ENCODE measurements around the gene F13B. TPM values are rescaled to one million over a fixed set of nuclear protein-coding genes. Genes with fewer than 3 reads are reported as not detected.
A peak's percentile ranks its signal among the peaks of the same experiment; 100 is the strongest.

F13B gene
- total and polyA plus RNA-seq, 12 donors, result not detected

DNA sequence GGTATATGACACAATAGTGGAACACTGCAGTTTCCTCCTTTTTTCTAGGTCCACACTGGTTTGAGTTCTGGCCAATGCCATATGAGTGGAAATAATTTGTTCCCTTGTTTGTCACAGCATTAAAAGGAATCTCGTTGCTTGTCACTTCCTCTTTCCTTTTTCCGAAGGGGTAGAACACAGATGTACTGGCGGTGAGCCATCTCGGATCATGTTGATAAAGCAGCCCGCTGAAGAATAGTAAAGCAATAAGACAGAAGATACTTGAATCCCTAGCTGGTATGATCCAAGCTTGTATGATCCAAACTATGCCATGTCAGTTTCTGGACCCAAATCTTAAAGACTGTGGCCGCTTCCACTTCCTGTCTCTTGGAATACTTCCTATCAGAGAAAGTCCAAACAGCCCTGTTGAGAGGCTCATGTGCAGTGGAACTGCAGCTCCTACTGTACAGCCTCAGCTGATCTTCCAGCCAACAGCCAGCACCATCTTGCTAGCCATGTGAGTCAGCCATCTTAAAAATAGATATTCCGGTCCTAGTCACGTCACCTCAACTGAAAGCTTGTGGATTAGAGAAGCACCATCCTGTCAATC, 49.4 kb downstream of the F13B start:
- WGBS, 4 donors, result 58 to 79% (median 70%) methylated on average over 8 of the region's 8 CpGs
- no peak overlapping the region for H3K4me3 ChIP-seq

DNA sequence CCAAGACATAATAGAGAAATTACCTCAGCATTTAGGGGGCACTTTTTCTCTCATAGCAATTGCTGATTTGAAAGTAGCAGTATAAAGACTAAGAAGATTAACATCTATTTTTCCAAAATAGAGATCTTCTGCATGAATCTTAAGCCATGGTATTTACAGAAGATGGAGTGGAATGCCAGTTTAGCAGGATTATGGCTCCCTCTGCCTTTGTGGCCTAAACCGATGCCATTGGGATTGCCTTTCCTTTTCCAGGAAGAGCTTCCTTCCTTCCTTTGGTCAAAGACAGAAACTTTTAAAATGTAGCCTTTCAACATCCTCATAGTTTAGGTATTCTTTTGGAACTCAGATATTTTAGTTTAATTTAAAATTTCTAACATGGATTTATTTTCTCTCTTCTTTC, 50.3 kb downstream of the F13B start:
- 75 to 80% (median 77%) methylated on average over 1 of the region's 1 CpG for WGBS, 4 donors
- TF ChIP-seq, protein P1, sequence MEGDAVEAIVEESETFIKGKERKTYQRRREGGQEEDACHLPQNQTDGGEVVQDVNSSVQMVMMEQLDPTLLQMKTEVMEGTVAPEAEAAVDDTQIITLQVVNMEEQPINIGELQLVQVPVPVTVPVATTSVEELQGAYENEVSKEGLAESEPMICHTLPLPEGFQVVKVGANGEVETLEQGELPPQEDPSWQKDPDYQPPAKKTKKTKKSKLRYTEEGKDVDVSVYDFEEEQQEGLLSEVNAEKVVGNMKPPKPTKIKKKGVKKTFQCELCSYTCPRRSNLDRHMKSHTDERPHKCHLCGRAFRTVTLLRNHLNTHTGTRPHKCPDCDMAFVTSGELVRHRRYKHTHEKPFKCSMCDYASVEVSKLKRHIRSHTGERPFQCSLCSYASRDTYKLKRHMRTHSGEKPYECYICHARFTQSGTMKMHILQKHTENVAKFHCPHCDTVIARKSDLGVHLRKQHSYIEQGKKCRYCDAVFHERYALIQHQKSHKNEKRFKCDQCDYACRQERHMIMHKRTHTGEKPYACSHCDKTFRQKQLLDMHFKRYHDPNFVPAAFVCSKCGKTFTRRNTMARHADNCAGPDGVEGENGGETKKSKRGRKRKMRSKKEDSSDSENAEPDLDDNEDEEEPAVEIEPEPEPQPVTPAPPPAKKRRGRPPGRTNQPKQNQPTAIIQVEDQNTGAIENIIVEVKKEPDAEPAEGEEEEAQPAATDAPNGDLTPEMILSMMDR (IDR thresholded peaks at IDR 0.05), result no peak
- TF ChIP-seq POLR2A (IDR thresholded peaks at IDR 0.05), result no peak
- H3K4me1 ChIP-seq (replicated peaks in 1 of 2), result no peaks in the 10 kb centered on the region
- no peak for DNase-seq
- no peaks in the 10 kb centered on the region for H3K27me3 ChIP-seq
- intact Hi-C loops (cut with DNase I), result no loop called here
- H3K27ac ChIP-seq, result no peak overlapping the region
- H3K36me3 ChIP-seq (replicated peaks in 1 of 2), result no peaks in the 10 kb centered on the region
- no peak overlapping the region for H3K4me3 ChIP-seq
- no peaks in the 10 kb centered on the region for H3K9me3 ChIP-seq (replicated peaks in 1 of 3)

More for the DNA sequence above, 49.4 kb downstream of the F13B start:
- TF ChIP-seq POLR2A (IDR thresholded peaks at IDR 0.05), result no peak
- TF ChIP-seq, protein P1 (IDR thresholded peaks at IDR 0.05), result no peak
- Histone ChIP-seq H3K27ac (no peak overlapping the region), H3K36me3 (replicated peaks in 1 of 2) (no peaks in the 10 kb centered on the region), H3K27me3 (no peaks in the 10 kb centered on the region), H3K9me3 (replicated peaks in 1 of 3) (no peaks in the 10 kb centered on the region), H3K4me1 (replicated peaks in 1 of 2) (no peaks in the 10 kb centered on the region)
- intact Hi-C loops (cut with DNase I), result no loop called here
- peak in 2 of 7 donors; percentile 2 to 10 for DNase-seq

DNA sequence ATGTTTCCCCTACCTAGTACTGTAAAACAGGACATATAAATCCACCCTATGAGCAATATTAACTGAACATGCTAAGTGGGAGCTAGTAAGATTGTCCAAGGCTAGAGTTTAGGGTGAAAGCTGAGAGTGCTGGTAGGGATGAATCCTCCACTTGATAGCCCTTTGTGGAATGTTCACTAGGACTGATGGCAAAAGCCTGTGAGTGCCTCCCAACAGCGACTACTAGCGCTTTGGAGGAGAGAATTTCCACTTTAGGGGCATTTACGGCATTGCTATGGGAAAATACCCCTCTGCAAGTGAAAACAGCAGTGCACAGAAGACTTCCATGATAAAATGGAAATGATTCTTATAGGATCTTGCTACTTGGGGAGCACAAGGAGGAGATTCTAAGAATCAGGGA, 53.8 kb downstream of the F13B start:
- intact Hi-C loops (cut with DNase I), result no loop called here

DNA sequence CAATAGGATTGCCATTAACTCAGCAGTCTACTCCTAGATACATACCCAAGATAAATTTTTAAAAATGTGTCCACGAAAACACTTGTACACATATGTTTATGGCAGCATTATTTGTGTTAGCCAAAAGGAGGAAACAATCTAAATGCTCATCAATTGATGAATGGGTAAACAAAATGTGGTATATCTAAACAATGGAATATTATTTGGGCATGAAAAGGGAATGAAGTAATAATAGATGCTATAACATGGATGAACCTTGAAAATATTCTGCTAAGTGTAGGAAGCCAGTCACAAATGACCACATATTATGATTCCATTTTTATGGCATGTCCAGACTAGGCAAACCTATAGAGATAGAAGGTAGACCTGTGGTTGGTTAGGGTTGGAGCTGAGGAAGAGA, 55.4 kb downstream of the F13B start:
- WGBS, 4 donors, result 85 to 94% (median 86%) methylated on average over 1 of the region's 1 CpG
- Histone ChIP-seq H3K4me3 (no peak overlapping the region), H3K4me1 (replicated peaks in 1 of 2) (no peaks in the 10 kb centered on the region), H3K36me3 (replicated peaks in 1 of 2) (no peaks in the 10 kb centered on the region), H3K27ac (no peak overlapping the region), H3K9me3 (replicated peaks in 1 of 3) (no peaks in the 10 kb centered on the region), H3K27me3 (no peaks in the 10 kb centered on the region)
- no peak for TF ChIP-seq POLR2A (IDR thresholded peaks at IDR 0.05)
- TF ChIP-seq, protein P1 (IDR thresholded peaks at IDR 0.05), result no peak
- no peak for DNase-seq
- intact Hi-C loops (cut with DNase I), result no loop called here

More for the DNA sequence above, 53.8 kb downstream of the F13B start:
- no peak for TF ChIP-seq POLR2A (IDR thresholded peaks at IDR 0.05)
- TF ChIP-seq, protein P1 (IDR thresholded peaks at IDR 0.05), result no peak
- Histone ChIP-seq H3K4me1 (replicated peaks in 1 of 2) (no peaks in the 10 kb centered on the region), H3K4me3 (no peak overlapping the region), H3K36me3 (replicated peaks in 1 of 2) (no peaks in the 10 kb centered on the region), H3K9me3 (replicated peaks in 1 of 3) (no peaks in the 10 kb centered on the region), H3K27ac (no peak overlapping the region), H3K27me3 (no peaks in the 10 kb centered on the region)
- 74 to 92% (median 86%) methylated on average over 3 of the region's 3 CpGs for WGBS, 4 donors
- DNase-seq, result no peak
